Right lobe of liver (tissue), 4 donors: ENCODE data around the gene UNC5B.

ENCODE experiments used
- CTCF ChIP-seq, 4 donors: fragments of 200-600 bp in 3 of 4; fragments of 450-650 bp in 1 of 4; IDR thresholded peaks; one replicate each; pipeline versions ENCODE4 v1.5.1 to v1.8.0; 2016 to 2022; ENCODE audit warnings: antibody characterized with exemption in 4 of 4, mild to moderate bottlenecking in 2 of 4
- POLR2A ChIP-seq: fragments of 450-650 bp; IDR thresholded peaks from one replicate; pipeline ENCODE4 v1.6.1; 2017; ENCODE audit warnings: antibody characterized with exemption, mild to moderate bottlenecking
- donor health status: DM: no; HTN: no; CAD: no.
- donor health status: DM: no; HTN: no; CAD: no.
- donor health status: DM: no; HTN: yes; CAD: no.

- no peak for TF ChIP-seq CTCF (IDR thresholded peaks at IDR 0.05)
- TF ChIP-seq POLR2A, result no peak
Observed at GRCh38 chr10:71197955-71198354, 14.4 kb upstream of the UNC5B start.
